GM19468 (cell line): ENCODE data around the gene OSCAR.

Experiments used
- ATAC-seq: cut with Tn5 transposase; IDR thresholded peaks from one replicate; pipeline ENCODE4 v1.9.1; 2021; ENCODE audit warnings: mild to moderate bottlenecking, moderate library complexity, moderate number of reproducible peaks; ENCODE audit not compliant: unreplicated experiment; ENCODE audit errors: extremely low read depth

OSCAR gene

GRCh38 chr19:54100561-54100960 is at the start of gene OSCAR:
Gene OSCAR (minus strand): TSS chr19:54100803. CDS start chr19:54100792, 11 bp downstream.
- ATAC-seq, result no peak

GRCh38 chr19:54149021-54149812 is 48.6 kb upstream of the OSCAR start:
- no peak for ATAC-seq

GRCh38 chr19:54148158-54148557 is 47.6 kb upstream of the OSCAR start:
- ATAC-seq, result no peak

- ATAC-seq, result no peak
Observed at GRCh38 chr19:54147676-54148075, 47.1 kb upstream of the OSCAR start.

GRCh38 chr19:54145541-54146158 is 45.0 kb upstream of the OSCAR start:
- no peak for ATAC-seq

- no peak for ATAC-seq
Observed at GRCh38 chr19:54142166-54142780, 41.7 kb upstream of the OSCAR start.

- no peak for ATAC-seq
Observed at GRCh38 chr19:54141356-54141755, 40.8 kb upstream of the OSCAR start.

- ATAC-seq, result no peak
Observed at GRCh38 chr19:54138489-54139256, 38.1 kb upstream of the OSCAR start.

- no peak for ATAC-seq
Observed at GRCh38 chr19:54137699-54138488, 37.3 kb upstream of the OSCAR start, which contains the start of gene CNOT3. Gene CNOT3 (plus strand): TSS chr19:54137762. CDS start chr19:54142979, 5,217 bp downstream.

- peak; percentile 68 for ATAC-seq
Observed at GRCh38 chr19:54136864-54137698, 36.5 kb upstream of the OSCAR start.

GRCh38 chr19:54136086-54136863 is 35.7 kb upstream of the OSCAR start:
- no peak for ATAC-seq

- no peak for ATAC-seq
Observed at GRCh38 chr19:54133957-54134590, 33.5 kb upstream of the OSCAR start.

GRCh38 chr19:54133312-54133956 is 32.8 kb upstream of the OSCAR start:
- no peak for ATAC-seq

- no peak for ATAC-seq
Observed at GRCh38 chr19:54129617-54129996, 29.0 kb upstream of the OSCAR start.

GRCh38 chr19:54128796-54129616 is 28.4 kb upstream of the OSCAR start:
- no peak for ATAC-seq

- no peak for ATAC-seq
Observed at GRCh38 chr19:54128441-54128725, 27.8 kb upstream of the OSCAR start.
